AG08396 (cell line): ENCODE data around the gene CD80.
A peak's percentile ranks its signal among the peaks of the same experiment; 100 is the strongest.
"Not testable (repeated sequence)": the region's sequence is repeated elsewhere in the genome, so short reads cannot be mapped to it uniquely, and the experiment has no call there.

Experiments
- DNase-seq: peaks from one replicate; pipeline ENCODE4 v3.0.0; 2012; ENCODE audit warnings: low spot score, mixed read lengths

The CD80 gene, protein sequence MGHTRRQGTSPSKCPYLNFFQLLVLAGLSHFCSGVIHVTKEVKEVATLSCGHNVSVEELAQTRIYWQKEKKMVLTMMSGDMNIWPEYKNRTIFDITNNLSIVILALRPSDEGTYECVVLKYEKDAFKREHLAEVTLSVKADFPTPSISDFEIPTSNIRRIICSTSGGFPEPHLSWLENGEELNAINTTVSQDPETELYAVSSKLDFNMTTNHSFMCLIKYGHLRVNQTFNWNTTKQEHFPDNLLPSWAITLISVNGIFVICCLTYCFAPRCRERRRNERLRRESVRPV

DNA sequence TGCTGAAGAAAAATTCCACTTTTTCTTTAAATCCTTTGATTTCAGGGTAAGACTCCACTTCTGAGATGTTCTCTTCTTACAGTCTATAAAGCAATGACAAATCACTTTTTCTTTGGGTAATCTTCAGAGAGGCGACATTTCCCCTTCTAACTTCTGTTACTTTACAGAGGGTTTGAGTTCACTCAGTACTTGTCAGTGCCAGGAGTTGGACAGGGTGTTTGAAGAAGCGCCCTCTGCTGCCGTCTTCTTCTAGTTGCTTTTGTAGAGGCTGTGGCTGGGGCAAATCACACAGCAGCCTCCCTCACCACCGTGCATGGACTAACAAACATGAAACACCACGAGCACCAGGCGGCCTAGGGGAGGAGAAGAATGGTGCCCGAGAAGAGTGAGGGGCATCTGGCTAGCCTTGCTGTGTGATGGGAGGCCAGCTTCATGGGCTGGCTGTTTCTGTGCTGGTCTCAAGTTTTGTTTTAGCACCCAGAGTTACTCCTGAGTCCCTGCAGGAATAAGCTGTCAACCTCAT, at the start of gene CD80:
CD80 (minus strand) TSS at position 174 of the 523 bp plus-strand sequence. CDS start 1,886 bp downstream, outside the sequence.
- peak; percentile 32 for DNase-seq

DNA sequence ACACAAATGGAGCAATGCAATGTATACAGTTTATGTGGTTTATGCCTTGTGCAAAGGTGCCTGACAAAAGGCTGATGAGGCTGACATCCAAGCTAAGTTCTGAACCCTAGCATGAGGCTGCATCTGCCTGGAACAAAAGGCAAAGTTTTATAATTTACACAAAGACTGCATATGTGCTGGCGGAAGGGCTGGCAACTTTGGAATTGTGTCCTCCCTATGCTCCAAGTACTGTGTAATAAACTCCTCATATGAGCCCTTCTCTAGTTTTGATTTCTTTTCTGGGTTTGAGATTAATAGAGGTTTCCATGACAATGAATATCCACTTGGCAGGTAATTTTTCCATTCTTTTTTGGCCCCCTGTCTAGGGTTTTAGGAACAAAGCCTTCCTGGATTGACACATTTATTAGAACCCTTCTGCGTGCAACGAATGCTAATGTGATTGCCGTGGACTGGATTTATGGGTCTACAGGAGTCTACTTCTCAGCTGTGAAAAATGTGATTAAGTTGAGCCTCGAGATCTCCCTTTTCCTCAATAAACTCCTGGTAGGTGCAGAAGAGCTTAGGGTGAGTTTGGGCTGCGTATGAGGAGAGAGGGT, 49.1 kb upstream of the CD80 start:
- no peak for DNase-seq

DNA sequence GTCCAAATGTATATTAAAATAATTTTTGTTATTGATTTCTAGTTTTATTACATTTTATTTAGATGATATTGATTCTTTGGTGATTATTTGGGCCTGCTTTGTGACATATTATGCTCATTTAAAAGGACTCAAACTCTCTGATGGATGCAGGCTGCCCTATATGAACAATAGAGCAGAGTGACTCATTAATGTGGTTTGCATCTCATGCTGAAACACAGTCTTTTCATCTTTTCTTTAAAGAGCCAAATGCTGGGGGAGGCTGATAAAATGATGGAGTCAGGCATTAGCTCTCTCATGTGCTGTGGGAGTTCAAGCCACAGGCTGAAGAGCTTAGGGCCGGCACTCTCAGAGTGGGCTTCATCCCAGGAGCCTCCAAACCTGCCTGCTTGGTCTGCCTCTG, 45.5 kb upstream of the CD80 start:
- no peak for DNase-seq

DNA sequence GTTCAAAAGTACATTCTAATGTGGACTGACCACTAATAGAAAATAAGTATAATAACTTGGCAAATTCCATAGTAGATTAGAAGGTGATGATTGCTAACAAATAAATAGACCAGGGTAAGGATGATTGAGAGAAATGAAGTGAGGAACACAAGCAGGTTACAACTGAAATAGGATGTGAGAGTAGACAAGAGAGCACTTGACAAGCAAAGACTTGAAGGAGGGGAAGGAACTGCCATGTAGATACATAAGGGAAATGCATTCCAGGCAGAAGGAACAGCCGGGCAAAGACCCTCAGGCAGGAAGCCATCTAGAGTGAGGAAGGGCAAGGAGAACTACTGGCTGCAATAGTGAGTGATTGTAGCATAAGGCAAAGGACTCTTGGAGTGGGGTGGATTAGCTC, 43.3 kb upstream of the CD80 start:
- no peak for DNase-seq

DNA sequence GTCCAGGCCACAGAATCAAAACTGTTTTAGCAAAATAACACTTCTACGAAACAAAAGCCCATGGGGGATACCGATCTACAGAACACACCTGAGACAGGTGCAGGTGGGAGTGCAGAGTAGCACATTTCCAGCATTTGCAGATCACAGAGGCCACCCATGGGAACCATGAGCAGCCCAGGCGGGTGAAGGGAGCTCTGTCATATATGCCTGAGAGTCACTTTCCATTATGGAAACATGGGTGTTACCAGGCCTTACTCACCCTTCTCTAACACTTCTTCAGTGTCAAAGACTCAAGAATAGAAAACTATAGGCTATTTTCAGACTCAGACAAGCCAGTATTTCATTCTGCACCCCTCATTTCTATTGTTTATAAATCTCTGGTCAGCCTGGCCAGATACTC, 41.7 kb upstream of the CD80 start:
- no peak for DNase-seq

DNA sequence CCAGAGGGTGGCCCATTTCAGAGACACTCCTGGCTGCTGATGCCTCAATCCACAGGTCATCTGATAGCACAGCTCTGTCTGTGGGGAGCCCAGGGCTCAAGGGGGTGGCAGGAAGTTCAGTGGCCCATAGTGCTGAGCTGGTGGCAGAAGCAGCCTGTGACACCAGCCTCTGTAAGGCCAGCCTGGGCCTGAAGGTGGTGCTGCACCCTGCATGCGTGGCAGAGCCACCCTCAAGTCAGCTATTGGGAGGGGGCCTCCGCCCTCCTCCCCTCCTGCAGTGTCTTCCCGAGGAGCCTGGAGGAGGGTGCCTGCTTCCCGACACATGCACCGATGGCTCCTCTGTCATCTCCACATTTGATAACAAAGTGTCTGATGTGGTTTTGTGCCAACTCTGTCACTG, 41.3 kb upstream of the CD80 start:
- no peak for DNase-seq

DNA sequence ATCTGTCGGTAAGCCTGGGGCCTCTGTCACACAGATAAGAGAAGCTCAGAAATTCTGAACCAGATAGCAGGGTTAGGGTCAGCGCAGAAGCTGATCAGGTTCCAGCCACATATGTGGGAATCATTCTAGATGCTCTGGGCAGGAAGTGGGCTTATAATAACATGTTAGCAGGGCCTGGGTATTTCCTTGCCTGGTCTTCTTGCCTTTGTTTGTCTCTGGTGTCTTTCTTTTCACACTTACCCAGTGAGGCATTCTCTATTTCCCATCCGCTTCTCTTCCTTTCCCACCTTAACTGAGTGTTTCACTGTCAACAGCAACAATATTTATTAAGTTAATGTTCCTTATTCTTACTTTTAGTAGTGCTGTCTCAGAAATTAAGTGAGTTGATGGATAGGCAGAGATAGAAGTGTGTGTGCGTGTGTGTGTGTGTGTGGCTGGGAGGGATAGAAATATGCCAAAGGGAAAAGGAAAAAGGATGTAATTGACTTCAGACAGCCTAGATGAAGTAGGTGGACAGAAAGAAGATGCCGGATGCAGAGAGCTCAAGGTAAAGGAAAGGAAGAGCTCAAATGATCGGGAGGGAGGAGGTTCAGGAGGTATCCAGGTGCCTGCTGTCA, 40.3 kb upstream of the CD80 start:
- no peak for DNase-seq

DNA sequence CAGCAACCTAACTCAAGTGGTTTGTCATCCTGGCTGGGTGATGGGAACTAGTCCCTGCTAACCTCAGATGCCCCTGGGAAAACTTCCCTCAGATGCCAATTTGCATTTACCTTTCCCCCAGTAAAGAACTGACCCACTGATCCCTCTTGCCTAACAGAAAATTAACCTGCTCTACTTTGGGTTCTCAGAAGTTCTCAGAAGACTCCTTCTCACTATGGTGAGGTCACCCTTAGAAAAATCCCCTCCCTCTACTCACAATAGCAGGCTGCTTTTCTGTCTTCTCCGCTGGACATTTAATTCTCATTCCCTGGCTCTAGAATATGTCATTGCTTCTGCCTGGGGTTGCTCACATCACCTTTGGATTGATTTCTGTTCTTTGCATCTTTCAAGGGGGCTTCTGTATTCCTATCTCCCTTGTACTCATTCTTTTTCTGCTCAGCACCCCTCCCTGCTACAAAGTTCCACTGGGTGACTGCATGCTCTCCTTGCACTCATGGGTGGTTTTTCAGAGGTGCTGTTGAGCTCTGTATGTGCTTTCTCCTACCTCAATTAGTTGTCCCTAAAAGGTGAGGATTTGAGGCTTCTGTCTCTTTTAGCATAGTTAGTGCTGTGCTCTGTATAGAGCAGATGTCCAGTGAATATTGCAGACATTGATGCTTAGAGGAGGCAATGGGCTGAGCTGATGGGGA, 39.1 kb upstream of the CD80 start:
- DNase-seq = no peak

DNA sequence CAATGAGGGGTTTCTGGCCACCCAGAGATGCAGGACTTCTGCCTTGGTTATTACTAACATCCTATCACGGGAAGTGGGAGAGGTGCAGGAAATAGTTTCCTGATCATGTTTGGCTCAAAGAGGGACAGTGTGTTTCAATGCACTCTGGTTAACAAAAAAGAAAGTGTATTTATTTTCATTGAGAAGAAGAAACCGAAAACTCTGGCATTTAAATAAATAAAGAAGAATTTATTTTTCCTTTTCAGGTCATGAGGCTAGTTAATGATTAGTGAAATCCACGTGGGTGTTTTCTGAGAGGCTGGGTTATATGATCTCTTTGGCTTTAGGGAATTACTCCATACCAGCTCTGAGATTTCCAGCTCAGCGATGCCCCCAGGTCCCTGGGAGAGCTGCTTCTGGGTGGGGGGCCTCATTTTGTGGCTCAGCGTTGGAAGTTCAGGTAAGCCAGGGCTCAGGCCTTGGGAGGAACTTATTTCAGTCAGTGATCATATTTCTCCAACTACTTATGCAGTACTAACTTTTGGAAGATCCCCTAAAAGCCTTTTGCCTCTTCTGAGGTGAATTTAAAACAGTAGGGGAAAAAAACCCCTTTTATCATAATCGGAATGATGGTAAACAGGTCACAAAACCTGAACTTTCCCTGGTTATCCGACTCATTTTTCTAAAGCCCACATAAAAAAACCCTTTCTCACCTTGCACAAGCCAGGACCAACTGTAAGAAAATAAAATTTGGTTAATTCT, 38.3 kb upstream of the CD80 start, which contains the start of gene PLA1A:
PLA1A (plus strand) TSS at position 338 of the 741 bp plus-strand sequence; CDS start at position 367, 29 bp downstream.
- no peak for DNase-seq

DNA sequence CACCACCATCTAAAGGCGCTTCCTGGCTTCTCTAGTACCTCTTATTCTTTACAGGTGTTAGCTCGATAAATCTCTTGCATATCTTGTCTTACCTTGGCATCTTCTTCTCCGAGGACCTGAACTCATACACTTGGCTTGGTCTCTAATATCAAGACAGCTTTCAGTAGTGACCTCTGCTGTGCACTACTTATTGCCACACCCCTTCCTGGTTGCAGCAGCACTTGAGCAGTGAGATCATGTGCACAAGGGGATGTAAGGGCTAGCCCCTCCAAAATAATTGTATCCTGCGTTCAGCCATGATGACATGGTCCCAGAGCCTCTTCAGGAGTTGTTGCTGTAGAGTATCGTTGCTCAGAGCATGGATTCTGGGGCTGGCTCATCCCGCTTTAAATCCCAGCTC, 37.0 kb upstream of the CD80 start:
- DNase-seq = no peak

DNA sequence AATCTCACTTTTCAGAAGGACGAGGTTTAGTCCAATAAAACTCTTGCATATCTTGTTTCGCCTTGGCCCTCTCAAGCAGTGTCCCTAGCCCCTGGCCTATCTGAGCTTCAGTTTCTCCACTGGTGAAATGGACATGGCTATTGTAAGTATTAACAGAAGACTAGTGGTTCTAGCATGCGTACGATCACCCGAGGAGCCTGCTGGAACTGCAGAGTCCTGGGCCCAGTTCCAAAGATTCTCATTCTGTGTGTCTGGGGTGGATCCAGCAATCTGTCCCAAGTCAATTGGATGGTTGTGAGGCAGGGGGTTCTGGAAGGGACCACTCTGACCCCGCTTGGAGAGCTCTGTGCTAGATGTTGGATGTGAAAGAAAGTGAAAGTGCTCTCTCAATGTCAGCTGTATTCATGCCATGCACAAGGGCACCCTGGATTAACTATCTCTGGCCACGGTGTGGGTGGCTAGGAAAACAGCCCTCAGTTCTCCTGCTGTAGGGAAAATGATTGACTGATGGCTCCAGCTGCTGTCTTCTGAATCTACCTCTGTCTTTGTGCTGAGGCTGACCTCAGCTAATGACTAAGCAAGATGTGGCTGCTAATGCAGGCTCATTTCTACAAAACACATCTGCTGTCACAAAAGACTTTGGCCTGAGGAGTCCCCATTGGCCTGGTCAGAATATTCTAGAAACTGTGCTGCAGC, 36.4 kb upstream of the CD80 start:
- DNase-seq = no peak

DNA sequence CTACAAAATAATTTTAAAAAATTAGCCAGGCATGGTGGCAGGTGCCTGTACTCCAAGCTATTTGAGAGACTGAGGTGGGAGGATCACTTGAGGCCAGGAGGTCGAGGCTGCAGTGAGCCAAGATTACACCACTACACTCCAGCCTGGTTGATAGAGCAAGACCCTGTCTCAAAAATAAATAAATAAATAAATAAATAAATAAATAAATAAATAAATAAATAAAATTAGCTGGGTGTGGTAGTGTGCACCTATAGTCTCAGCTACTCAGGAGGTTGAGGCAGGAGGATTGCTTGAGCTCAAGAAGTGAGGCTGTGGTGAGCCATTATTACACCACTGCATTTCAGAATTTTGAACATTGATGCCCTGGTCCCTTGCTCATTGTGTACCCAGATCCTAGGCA, 35.5 kb upstream of the CD80 start:
- DNase-seq = not testable (repeated sequence)

DNA sequence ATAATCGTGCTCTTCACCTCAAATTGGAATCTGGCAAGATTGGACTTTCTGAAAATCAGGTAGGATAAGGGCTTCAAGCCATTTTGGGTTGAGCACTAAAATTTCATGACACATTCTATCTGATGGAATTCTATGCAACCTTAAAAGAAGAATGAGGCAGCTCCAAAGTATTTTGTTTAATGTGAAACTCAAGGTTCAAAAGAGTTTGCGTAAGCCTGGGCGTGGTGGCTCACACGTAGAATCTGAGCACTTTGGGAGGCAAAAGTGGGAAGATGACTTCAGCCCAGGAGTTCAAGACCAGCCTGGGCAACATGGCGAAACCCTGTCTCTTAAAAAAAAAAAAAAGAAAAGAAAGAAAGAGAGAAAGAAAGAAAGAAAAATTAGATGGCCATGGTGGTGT, 34.7 kb upstream of the CD80 start:
- no peak for DNase-seq

DNA sequence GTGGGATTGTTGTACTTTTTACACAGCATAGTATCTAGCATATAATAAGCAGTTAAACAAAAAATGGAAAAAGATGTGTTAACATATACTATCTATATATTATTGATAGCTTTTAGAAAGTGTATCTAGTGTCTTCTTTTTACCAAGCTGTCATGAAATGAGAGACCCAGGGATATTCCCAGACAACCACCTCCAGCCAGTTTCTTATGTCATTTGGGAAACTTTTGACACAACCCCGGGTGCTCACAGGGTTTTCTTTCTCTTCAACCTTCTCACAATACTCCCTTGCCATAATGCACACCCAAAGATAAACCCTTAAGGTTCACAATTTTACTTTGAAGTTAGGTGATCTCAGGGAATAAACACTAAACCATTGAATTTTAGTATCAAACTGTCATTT, 33.4 kb upstream of the CD80 start:
- no peak for DNase-seq

DNA sequence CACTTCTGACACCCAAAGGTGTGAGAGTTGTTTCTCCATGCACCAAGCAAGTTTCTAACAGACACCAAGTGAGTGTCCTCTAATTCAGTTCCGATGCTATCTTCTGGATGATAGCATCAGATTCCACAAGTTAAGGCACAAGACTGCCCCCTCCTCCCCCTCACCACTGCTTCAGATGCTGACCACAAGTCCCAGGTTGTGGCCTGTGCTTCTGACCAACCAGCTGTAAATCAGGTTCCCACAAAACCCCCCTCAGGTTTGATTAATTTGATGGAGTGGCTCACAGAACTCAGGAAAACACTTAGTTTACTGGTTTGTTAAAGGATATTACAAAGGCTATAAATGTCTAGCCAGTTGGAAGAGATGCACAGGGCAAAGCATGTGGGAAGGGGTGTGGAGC, 31.3 kb upstream of the CD80 start:
- no peak for DNase-seq

DNA sequence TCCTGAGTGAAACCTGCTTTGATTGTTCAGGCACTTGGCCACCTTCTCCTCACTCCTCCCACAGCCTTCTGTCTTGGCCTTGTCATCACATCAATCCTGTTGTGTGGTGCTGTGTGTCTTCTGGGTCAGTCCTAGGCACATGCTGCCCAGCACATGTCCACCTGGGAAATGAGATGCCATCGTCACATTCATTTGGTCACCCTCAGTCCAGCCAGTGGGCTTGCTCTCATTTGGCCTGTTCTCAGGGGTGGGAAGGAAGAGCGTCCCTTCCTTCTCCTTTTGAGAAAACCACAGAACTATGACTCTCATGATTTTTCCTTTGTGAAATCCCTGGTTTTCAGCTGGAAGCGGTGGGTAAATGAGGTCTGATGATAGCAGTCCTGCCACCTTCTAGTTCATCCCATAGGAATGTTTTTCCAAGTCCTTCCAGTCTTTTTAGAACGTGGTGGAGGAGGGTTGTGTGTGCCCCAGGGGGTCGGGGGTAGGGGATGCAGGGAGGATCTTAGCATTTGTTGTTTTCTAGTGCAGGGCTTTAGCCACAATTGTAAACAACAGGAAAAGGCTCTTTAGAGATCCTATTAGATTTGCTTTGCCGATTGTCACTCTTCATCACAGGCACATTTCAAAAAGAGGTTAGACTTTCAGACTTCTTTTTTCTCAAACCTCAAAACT, 29.8 kb upstream of the CD80 start:
- no peak for DNase-seq

DNA sequence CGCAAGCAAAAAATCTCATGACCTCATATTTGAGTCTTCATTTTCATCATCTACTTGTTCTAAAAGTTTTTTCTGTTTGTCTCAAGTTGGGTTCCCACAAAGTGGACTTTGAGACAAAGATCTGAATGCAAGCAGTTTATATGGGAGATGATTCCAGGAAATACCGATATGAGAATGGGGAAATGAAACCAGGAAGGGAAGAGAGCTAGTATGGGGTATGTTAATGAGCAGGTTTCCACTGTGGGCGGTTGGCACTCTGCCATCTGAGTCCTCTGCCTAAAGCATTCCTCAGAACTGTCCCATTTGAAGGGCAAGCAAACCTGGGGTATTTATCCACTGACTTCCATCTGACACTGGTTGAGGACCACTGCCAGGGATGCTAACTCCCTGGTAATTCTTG, 28.7 kb upstream of the CD80 start:
- DNase-seq = no peak

DNA sequence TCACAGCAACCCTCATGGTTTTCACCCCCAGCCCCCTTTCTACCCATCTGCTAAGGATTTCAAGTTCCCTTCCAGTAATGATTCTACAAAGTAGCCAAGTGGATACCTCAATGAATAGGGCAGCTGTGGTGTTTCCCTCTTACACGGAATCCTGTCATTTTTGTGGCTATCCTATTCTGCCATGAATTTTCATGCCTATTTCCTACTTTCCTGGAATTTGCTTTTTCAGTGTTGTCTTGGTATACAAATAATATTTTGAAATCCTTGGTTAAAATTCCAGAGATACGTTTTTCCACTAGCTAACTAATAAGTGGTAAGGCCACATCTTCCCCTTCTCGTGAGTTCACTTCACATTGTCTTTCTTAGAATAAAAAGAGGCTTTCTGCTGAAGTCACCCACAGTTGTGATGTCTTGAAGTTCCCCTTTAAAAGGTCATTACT, 27.3 kb upstream of the CD80 start:
- DNase-seq = no peak

DNA sequence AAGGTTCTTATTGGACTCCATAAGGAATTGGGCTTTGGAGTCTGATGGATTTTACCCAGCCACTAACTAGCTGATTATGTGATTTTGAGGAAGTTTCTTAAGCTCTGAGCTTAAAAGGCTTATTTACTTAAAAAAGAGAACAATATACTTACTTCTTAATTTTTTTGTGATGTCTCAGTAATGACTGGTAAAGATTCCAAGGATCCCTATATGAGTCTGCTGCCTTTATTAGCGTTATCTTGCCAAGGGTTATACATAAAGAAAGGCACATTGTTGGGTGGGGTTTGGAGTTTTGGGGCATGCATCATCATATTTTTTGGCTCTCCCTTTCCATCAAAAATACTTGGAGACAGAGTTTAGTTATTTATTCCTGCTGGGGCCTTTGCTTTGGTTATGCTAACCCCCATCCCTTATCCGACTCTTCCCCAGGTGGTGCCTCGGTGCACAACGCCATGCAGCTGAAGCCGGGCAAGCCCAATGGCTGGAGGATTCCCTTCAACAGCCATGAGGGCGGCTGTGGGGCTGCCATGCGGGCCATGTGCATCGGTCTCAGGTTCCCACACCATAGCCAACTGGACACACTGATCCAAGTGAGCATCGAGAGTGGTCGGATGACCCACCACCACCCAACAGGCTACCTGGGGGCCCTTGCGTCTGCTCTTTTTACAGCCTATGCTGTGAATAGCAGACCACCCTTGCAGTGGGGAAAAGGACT, 26.6 kb upstream of the CD80 start:
- no peak for DNase-seq

DNA sequence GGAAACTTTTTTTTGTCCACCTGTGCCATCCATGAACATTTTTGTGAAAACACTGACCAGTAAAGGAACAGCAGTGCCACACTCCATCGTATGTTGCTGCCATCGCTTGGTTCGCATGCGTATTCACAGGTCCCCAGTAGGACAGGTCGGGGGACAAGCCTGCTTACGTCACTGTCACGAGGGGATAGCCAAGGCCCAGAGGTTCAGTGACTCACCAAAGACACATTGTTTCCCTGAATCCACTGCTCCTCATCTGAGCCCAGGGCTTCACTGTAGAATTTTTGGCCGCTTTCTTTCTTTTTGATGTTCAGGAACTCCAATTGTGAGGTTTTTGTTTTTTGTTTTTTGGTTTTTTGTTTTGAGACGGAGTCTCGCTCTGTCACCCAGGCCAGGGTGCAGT, 25.8 kb upstream of the CD80 start:
- DNase-seq = no peak
